HG02870 (cell line): ENCODE data around the gene RASSF5.

Source experiments
- ATAC-seq: cut with Tn5 transposase; IDR thresholded peaks from one replicate; pipeline ENCODE4 v1.9.1; 2021; ENCODE audit warnings: mild to moderate bottlenecking, moderate library complexity; ENCODE audit not compliant: unreplicated experiment

The RASSF5 gene

GRCh38 chr1:206495493-206496046 lies 11.8 kb upstream of the RASSF5 start:
- ATAC-seq, result peak; percentile 26

GRCh38 chr1:206496131-206496793 lies 11.1 kb upstream of the RASSF5 start:
- peak; percentile 59 for ATAC-seq

DNA sequence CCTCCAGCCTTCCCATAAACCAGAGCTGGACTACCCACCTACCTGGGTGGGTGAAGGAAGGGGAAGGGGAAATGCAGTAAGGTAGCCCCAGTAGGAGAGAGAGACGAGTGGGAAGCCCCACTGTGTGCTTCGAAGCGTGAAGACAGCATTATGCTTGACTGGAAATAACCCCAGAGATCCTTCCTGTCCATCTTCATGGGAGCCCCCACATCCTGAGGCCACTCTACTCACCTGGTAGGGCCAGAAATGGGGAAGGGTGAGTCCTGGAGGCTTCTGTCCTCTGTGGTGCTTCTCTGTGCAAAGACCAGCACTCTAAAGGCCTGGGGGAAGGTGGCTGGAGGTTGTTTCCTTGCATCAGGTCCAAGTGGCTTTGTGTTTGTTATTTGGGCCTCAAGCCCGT lies 10.0 kb upstream of the RASSF5 start:
- no peak for ATAC-seq

DNA sequence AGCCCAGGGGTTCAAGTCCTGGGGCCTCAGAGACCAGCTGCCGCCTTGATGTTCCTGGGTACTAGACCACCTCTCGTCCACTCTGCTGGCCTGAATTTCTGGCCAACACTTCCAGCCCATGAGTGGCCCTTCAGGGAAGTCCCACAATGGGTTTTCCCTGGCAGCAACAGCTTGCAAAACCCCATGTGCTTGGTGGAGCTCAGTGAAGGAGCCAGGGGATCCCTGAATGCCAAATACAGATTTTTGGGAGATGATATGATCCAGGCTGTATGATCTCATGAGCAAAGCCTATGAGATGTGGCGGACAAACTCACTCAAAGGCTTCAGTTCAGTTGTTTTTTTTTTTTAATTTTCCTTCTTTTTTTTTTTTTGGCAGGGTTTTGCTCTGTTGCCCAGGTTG lies 9.6 kb upstream of the RASSF5 start:
- no peak for ATAC-seq

GRCh38 chr1:206498685-206499084 lies 8.6 kb upstream of the RASSF5 start:
- ATAC-seq, result no peak

GRCh38 chr1:206500046-206500445 lies 7.3 kb upstream of the RASSF5 start:
- no peak for ATAC-seq

DNA sequence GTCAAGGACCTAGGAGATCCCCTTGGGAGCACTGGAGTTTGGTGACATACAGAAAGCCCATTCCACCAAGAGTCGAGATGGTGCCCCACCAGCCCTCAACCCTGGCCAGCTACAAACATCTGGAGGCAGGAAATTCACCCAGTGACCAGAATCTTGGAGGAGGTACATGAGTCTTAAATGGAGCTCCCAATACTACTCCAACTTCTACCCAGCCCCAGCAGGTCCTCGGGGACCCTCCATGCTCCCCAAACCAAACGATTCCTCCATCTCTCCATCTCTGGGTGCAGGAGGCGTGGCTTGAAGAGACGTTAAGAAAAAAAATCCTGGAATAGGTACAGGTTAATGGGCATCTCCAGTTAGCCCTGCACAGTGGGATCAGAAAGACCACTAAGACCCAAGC lies 5.5 kb upstream of the RASSF5 start:
- no peak for ATAC-seq

DNA sequence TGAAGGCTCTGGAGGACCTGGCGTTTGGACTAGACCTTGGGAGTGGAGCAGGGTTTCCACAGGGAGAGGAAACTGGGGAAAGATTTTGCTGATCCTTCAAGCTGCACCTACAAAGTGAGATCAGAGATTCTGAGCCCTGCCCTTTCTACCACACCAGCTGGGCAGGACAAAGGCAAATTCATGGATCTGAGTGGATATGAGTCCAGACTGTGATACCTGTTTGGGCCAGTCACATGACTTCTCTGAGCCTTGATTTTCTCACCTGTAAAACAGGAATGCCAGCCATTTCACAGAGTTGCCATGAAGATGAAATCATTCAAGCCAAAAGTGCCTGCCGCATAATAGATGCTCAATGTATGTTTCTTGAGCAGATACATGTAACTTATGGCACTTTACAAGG lies 4.9 kb upstream of the RASSF5 start:
- ATAC-seq, result no peak

DNA sequence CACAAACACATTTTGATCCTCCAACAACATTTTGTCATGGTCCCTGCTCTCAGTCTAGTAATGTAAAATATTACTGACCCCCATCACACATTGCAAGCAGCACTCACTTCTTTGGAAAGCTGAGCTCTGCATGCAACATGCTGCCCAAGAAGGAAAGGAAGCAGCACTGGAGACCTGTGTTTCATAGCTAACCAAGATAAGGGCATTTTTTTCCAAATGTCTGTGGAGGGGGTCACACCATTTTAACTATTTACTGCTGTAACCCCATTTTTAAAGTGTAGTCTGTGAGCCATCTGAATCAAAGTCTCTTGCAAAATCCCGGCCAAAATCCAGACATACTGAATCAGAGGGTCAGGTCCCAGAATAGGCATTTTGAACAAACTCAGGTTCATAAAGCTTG lies 4.5 kb upstream of the RASSF5 start:
- ATAC-seq, result no peak

GRCh38 chr1:206503591-206504362 lies 3.6 kb upstream of the RASSF5 start:
- ATAC-seq, result peak; percentile 63

DNA sequence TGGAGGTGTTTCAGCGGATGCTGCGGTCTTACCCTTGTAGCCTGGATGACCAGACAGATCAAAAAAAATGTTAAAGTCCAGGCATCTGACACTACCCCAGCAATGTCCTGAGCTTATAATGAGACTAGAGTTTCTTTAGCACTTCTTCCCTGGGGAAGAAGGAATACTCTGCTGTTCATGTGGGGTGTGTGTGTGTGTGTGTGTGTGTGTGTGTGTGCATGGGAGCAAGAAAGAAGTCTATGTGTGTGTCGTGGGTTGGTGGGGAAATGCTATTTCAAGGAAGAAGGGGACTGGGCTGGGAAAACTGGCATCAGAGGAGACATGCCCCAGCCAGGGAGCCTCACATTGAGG lies 3.0 kb upstream of the RASSF5 start:
- no peak for ATAC-seq

DNA sequence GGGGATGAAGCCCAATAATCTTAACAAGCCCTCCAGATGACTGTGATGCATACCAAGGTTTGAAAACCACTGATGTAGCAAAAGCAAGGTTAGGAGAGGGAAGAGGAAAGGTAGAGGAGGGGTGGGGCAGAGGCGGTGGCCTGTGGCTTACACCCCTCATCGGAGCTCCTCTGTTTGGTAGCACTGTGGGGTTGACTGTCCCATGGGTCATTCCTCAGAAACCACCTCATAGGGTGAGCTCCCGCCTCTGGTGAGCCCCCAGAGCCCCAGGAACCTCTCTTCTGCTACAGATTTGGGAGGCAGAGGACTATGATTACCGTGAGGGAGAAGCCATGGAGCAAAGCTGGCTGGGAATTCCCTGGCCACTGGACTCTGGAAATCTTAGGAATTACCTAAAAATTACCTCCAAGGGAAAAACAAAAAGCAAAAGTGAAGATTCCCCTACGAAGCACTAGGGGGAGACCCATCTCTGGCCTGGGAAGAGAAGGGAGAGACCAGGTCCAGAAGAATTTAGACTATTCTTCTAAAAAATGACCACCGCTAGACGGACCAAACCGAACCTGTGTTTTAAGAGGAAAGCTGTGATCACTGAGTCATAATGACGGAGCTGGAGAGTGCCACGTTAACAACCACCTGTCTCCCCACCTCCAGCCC lies 1.5 kb upstream of the RASSF5 start:
- no peak for ATAC-seq

DNA sequence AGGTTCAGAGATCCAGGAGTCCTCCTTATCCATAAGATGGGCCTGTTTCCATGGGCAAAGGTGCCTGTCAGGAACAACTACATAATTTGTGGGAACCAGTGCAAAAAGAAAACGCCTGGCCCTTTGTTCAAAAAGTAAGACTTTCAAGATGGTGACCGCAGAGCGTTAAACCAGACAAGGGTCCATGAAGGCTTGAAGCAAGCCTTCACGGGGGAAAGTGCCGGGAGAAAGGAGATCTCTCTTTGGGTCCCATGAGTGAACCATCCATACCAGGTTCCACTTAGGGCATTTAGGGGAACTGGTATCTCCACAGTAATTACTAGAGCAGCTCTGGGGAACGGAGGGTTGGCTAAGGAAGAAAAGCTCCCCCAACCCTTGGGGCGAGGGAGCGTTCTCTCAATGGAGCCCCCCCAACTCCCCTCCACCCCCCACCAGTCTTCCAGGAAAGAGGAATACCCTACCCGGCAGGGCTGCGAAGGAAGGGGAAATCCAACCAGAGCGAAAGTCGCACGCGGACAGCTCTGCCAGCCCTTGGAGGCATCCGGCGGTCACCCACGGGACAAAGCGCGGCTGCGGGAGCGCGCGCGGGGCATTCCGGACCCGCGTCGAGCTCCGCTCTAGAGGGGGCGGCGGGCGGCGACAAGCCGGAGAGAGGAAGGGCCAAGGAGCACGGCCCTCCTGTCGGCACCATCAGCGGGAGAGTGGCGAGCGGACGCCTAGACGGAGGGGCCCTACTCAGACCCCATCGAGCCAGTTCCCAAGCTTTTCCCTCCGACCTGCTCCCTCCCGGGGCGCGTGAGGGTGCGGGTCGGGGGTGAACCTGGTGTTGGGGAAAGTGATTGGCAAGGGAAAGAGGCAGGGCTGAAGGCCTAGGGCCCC lies 687 bp upstream of the RASSF5 start:
- ATAC-seq, result peak; percentile 2

DNA sequence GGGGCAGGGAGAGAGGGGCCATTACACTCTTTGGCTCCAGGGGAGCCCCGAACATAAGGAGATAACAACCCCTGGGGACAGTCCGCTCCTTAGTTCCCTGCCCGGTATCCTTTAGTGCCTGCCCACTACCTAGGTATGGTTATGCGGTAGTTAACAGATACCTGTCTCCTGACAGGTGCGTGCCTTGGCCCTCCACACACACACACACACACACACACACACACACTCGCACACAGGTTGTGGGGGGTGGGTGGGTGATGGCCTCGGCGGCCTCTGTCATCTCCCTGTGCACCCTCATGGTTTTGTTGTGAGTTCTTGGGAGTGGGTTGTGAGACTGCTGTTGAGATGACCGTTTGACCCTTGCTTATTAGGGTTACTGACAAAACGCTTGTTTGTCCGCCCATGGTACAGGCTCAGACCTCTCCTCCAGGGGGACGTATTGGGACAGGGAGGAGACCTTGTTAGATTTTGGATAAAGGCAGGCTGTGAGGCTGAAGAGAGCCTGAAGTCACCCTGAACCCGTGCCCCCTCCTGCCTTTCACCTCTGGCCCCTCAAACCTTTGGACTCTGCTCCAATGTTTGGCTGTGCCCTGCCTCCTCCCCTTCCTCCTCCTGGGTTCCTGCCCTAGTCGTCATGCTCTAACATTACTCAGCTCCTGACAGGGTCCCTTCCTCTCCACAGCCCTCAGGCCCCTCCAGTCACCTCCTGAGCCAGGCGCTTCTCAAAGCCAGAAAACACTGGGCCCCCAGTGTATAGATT lies 979 bp downstream of the RASSF5 start:
- ATAC-seq, result no peak

- no peak for ATAC-seq
These were observed 1.6 kb downstream of the RASSF5 start for GRCh38 chr1:206508956-206509355.

GRCh38 chr1:206509612-206510257 lies 2.4 kb downstream of the RASSF5 start:
- ATAC-seq, result no peak

DNA sequence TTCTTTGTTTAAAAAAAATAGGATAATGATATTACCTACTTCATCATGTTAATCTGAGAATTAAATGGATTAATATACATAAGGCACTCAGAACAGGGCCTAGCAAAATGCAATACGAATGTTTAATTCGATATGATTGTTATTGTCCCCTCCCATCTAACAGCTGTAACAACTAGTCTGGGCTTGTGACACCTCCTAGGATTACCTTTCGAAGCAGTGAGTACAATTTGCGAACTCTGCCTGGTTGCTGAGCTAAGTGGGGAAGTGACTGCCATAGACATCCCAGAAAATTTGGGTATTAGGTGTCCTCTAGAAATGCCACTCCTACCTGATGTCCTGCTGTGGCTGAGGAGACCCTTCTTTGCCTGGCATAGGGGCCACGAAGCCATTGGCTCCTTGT lies 3.0 kb downstream of the RASSF5 start:
- no peak for ATAC-seq

GRCh38 chr1:206511362-206512057 lies 4.2 kb downstream of the RASSF5 start:
- no peak for ATAC-seq
